Caco-2 (cell line): ENCODE data around the gene BACH2. TPM values are rescaled to one million over a fixed set of nuclear protein-coding genes. Genes with fewer than 3 reads are reported as not detected.

Source experiments
- BruUV-seq: library from RNA; stranded (reverse); fragments of 400-500 nt; replicated peaks from 2 replicates; lab custom pipeline; 2021; lab: Mats Ljungman, UMichigan
- CTCF ChIA-PET: fragments of 300-600 bp; sonication (Branson Sonifier 250); formaldehyde crosslinking; loops from one replicate; lab custom pipeline; 2022; ENCODE audit warnings: antibody characterized with exemption; lab: Charles Lee
- POLR2A ChIA-PET: fragments of 300-600 bp; sonication (Branson Sonifier 250); formaldehyde crosslinking; loops from one replicate; lab custom pipeline; 2022; ENCODE audit warnings: antibody characterized with exemption; lab: Charles Lee
- DNase-seq, 2 experiments: peaks; one replicate each; pipeline versions ENCODE4 v3.0.0 to v3.0.0-alpha.2; 2020 to 2022
- H3K27me3 ChIP-seq: replicated peaks from 2 replicates; pipeline ENCODE4 v1.6.0; 2011; ENCODE audit warnings: low read length; ENCODE audit not compliant: control insufficient read depth, insufficient read depth
- H3K36me3 ChIP-seq: 2 replicates; pipeline ENCODE4 v1.5.1; 2011; ENCODE audit warnings: low read length; ENCODE audit not compliant: control insufficient read depth, insufficient read depth
- H3K4me1 ChIP-seq: fragments of 250-450 bp; sonication (Bioruptor Pico); 2 replicates; pipeline ENCODE4 v1.5.1; 2020; ENCODE audit warnings: mild to moderate bottlenecking
- H3K4me3 ChIP-seq: 2 replicates; pipeline ENCODE4 v1.5.1; 2011; ENCODE audit warnings: low read depth, mild to moderate bottlenecking, control low read depth, low read length
- H3K9me3 ChIP-seq: fragments of 250-450 bp; sonication (Bioruptor Pico); 2 replicates; pipeline ENCODE4 v1.5.1; 2020; ENCODE audit warnings: mild to moderate bottlenecking, moderate library complexity
- H3K27ac Mint-ChIP-seq: one replicate; pipeline ENCODE4 v1.8.0; 2022; ENCODE audit warnings: mixed read lengths; ENCODE audit not compliant: unreplicated experiment
- H3K27me3 Mint-ChIP-seq: one replicate; pipeline ENCODE4 v1.8.0; 2022; ENCODE audit warnings: mixed read lengths; ENCODE audit not compliant: insufficient read depth, unreplicated experiment
- H3K36me3 Mint-ChIP-seq: one replicate; pipeline ENCODE4 v1.8.0; 2022; ENCODE audit warnings: mild to moderate bottlenecking, mixed read lengths; ENCODE audit not compliant: insufficient read depth, unreplicated experiment
- H3K4me1 Mint-ChIP-seq: one replicate; pipeline ENCODE4 v1.8.0; 2022; ENCODE audit warnings: low read depth, mixed read lengths; ENCODE audit not compliant: unreplicated experiment
- H3K4me3 Mint-ChIP-seq: one replicate; pipeline ENCODE4 v1.8.0; 2022; ENCODE audit warnings: mild to moderate bottlenecking, moderate library complexity, mixed read lengths; ENCODE audit not compliant: unreplicated experiment
- H3K9me3 Mint-ChIP-seq: one replicate; pipeline ENCODE4 v1.8.0; 2022; ENCODE audit warnings: mixed read lengths; ENCODE audit not compliant: unreplicated experiment
- CTCF ChIP-seq, 2 experiments: fragments of 200-600 bp in 1 of 2; IDR thresholded peaks; 1 replicate in 1 of 2; 2 replicates in 1 of 2; pipeline versions ENCODE4 v1.5.1 to v1.8.0; 2011 to 2022; ENCODE audit warnings: antibody characterized with exemption in 1 of 2, control low read depth in 1 of 2, inconsistent platforms in 1 of 2, low read depth in 1 of 2, low read length in 1 of 2, mild to moderate bottlenecking in 1 of 2, moderate library complexity in 1 of 2; ENCODE audit not compliant: insufficient read depth in 1 of 2, severe bottlenecking in 1 of 2, unreplicated experiment in 1 of 2
- intact Hi-C: fragments of 100-400 bp; cut with micrococcal nuclease; formaldehyde crosslinking; loops from one replicate; pipeline ENCODE4 v1.10.0; 2022; ENCODE audit not compliant: unreplicated experiment
- total RNA-seq: library from RNA; stranded (reverse); gene quantifications from 2 replicates; pipeline ENCODE4 v1.2.3, GENCODE V29; 2022

The BACH2 gene
- total RNA-seq, 1 experiment from 2014 or later, result 0.43 TPM

GRCh38 chr6:90072501-90072900 lies 224.1 kb downstream of the BACH2 start:
- intact Hi-C loops, result no loop called here
- ChIA-PET CTCF (no interaction called here), POLR2A (no interaction called here)
- H3K4me3 ChIP-seq, result no peak overlapping the region
- H3K9me3 ChIP-seq, result no peaks in the 10 kb centered on the region
- H3K27ac Mint-ChIP-seq, result no peak overlapping the region
- H3K36me3 Mint-ChIP-seq, result no peaks in the 10 kb centered on the region
- no peak for TF ChIP-seq CTCF (IDR thresholded peaks at IDR 0.05; ENCODE audit: insufficient read depth in 1 of 2, low read depth in 1 of 2, low read length in 1 of 2, severe bottlenecking in 1 of 2, unreplicated experiment in 1 of 2)
- peaks cover 34% of the 10 kb centered on the region for H3K27me3 Mint-ChIP-seq
- no peak for DNase-seq
- H3K4me1 Mint-ChIP-seq, result no peaks in the 10 kb centered on the region
- no TSS peak for BruUV-seq
- H3K27me3 ChIP-seq, result no peaks in the 10 kb centered on the region
- H3K4me3 Mint-ChIP-seq, result no peak overlapping the region
- no peaks in the 10 kb centered on the region for H3K9me3 Mint-ChIP-seq
- no peaks in the 10 kb centered on the region for H3K4me1 ChIP-seq
- H3K36me3 ChIP-seq, result no peaks in the 10 kb centered on the region

GRCh38 chr6:90068703-90069523 lies 227.7 kb downstream of the BACH2 start:
- BruUV-seq, result no TSS peak
- Mint-ChIP-seq H3K27ac (no peak overlapping the region), H3K9me3 (no peaks in the 10 kb centered on the region), H3K4me3 (no peak overlapping the region), H3K36me3 (no peaks in the 10 kb centered on the region), H3K4me1 (no peaks in the 10 kb centered on the region), H3K27me3 (peaks cover 28% of the 10 kb centered on the region)
- CTCF ChIA-PET, result no interaction called here
- POLR2A ChIA-PET, result no interaction called here
- DNase-seq, result no peak
- H3K4me1 ChIP-seq, result no peaks in the 10 kb centered on the region
- H3K4me3 ChIP-seq, result no peak overlapping the region
- no peaks in the 10 kb centered on the region for H3K27me3 ChIP-seq
- no peaks in the 10 kb centered on the region for H3K36me3 ChIP-seq
- H3K9me3 ChIP-seq, result no peaks in the 10 kb centered on the region
- intact Hi-C loops, result no loop called here
- no peak for TF ChIP-seq CTCF (IDR thresholded peaks at IDR 0.05; ENCODE audit: insufficient read depth in 1 of 2, low read depth in 1 of 2, low read length in 1 of 2, severe bottlenecking in 1 of 2, unreplicated experiment in 1 of 2)

- POLR2A ChIA-PET, result no interaction called here
- H3K27ac Mint-ChIP-seq, result no peak overlapping the region
- no peaks in the 10 kb centered on the region for H3K4me1 Mint-ChIP-seq
- intact Hi-C loops, result no loop called here
- no peaks in the 10 kb centered on the region for H3K9me3 ChIP-seq
- H3K9me3 Mint-ChIP-seq, result no peaks in the 10 kb centered on the region
- no TSS peak for BruUV-seq
- no peak overlapping the region for H3K4me3 ChIP-seq
- no peak for DNase-seq
- H3K36me3 Mint-ChIP-seq, result no peaks in the 10 kb centered on the region
- H3K27me3 ChIP-seq, result no peaks in the 10 kb centered on the region
- no peak for TF ChIP-seq CTCF (IDR thresholded peaks at IDR 0.05; ENCODE audit: insufficient read depth in 1 of 2, low read depth in 1 of 2, low read length in 1 of 2, severe bottlenecking in 1 of 2, unreplicated experiment in 1 of 2)
- H3K27me3 Mint-ChIP-seq, result peaks cover 25% of the 10 kb centered on the region
- H3K4me1 ChIP-seq, result no peaks in the 10 kb centered on the region
- CTCF ChIA-PET, result no interaction called here
- no peak overlapping the region for H3K4me3 Mint-ChIP-seq
- H3K36me3 ChIP-seq, result no peaks in the 10 kb centered on the region
These were observed 228.4 kb downstream of the BACH2 start for GRCh38 chr6:90068264-90068663.
